Chondrocyte (in vitro differentiated cells): ENCODE data around the gene APBB2. TPM values are rescaled to one million over a fixed set of nuclear protein-coding genes. Genes with fewer than 3 reads are reported as not detected.

Experiments
- DNase-seq: peaks from one replicate; pipeline ENCODE4 v3.0.0; 2021; ENCODE audit warnings: mixed read lengths, low spot score
- H3K27ac Mint-ChIP-seq: one replicate; pipeline ENCODE4 v1.8.0; 2021; ENCODE audit warnings: mild to moderate bottlenecking, moderate library complexity, mixed read lengths; ENCODE audit not compliant: unreplicated experiment
- H3K27me3 Mint-ChIP-seq: 2 replicates; pipeline ENCODE4 v1.8.0; 2021; ENCODE audit warnings: low read depth, mixed read lengths
- H3K36me3 Mint-ChIP-seq: 2 replicates; pipeline ENCODE4 v1.8.0; 2021; ENCODE audit warnings: low read depth, mixed read lengths
- H3K4me1 Mint-ChIP-seq: 2 replicates; pipeline ENCODE4 v1.8.0; 2021; ENCODE audit warnings: low read depth, mild to moderate bottlenecking, mixed read lengths
- H3K4me3 Mint-ChIP-seq: one replicate; pipeline ENCODE4 v1.8.0; 2021; ENCODE audit warnings: mild to moderate bottlenecking, moderate library complexity, mixed read lengths; ENCODE audit not compliant: unreplicated experiment
- H3K9me3 Mint-ChIP-seq: 2 replicates; pipeline ENCODE4 v1.8.0; 2021; ENCODE audit warnings: low read depth, mixed read lengths
- CTCF ChIP-seq: fragments of 200-600 bp; sonication (generic); IDR thresholded peaks from 2 replicates; pipeline ENCODE4 v1.5.0; 2021; ENCODE audit warnings: antibody characterized with exemption, mild to moderate bottlenecking, moderate library complexity
- total RNA-seq: library from RNA; stranded (reverse); gene quantifications from 3 replicates; pipeline ENCODE4 v1.2.1, GENCODE V29; 2021

The APBB2 gene
- total RNA-seq, 1 donor from 2014 or later: 119 TPM

GRCh38 chr4:41133454-41134018 lies 80.8 kb downstream of the APBB2 start:
- Mint-ChIP-seq H3K4me1 (peaks cover 71% of the 10 kb centered on the region), H3K27ac (peak overlapping the region; percentile 65)

GRCh38 chr4:41132055-41132683 lies 82.2 kb downstream of the APBB2 start:
- Mint-ChIP-seq H3K4me1 (peaks cover 73% of the 10 kb centered on the region), H3K27ac (peak overlapping the region; percentile 38), H3K9me3 (peaks cover under 1% of the 10 kb centered on the region), H3K4me3 (no peak overlapping the region), H3K36me3 (peaks cover 2% of the 10 kb centered on the region), H3K27me3 (no peaks in the 10 kb centered on the region)
- no peak for TF ChIP-seq CTCF
- DNase-seq: no peak

More at GRCh38 chr4:41133454-41134018, 80.8 kb downstream of the APBB2 start:
- Mint-ChIP-seq H3K36me3 (no peaks in the 10 kb centered on the region), H3K4me3 (no peak overlapping the region), H3K27me3 (no peaks in the 10 kb centered on the region), H3K9me3 (peaks cover 6% of the 10 kb centered on the region)
- no peak for TF ChIP-seq CTCF
- no peak for DNase-seq

GRCh38 chr4:41129936-41130440 lies 84.4 kb downstream of the APBB2 start:
- peaks cover 2% of the 10 kb centered on the region for H3K36me3 Mint-ChIP-seq
- H3K27me3 Mint-ChIP-seq: no peaks in the 10 kb centered on the region
- H3K4me3 Mint-ChIP-seq: no peak overlapping the region
- H3K4me1 Mint-ChIP-seq: peaks cover 76% of the 10 kb centered on the region
- TF ChIP-seq CTCF: no peak
- peak overlapping the region; percentile 42 for H3K27ac Mint-ChIP-seq
- H3K9me3 Mint-ChIP-seq: peaks cover 4% of the 10 kb centered on the region
- DNase-seq: no peak

- no peak overlapping the region for H3K4me3 Mint-ChIP-seq
- peaks cover 2% of the 10 kb centered on the region for H3K36me3 Mint-ChIP-seq
- TF ChIP-seq CTCF: no peak
- no peak for DNase-seq
- peaks cover 76% of the 10 kb centered on the region for H3K4me1 Mint-ChIP-seq
- H3K9me3 Mint-ChIP-seq: peaks cover 6% of the 10 kb centered on the region
- peak overlapping the region; percentile 24 for H3K27ac Mint-ChIP-seq
- no peaks in the 10 kb centered on the region for H3K27me3 Mint-ChIP-seq
Observed at GRCh38 chr4:41129128-41129754, 85.1 kb downstream of the APBB2 start.

GRCh38 chr4:41125558-41126311 lies 88.6 kb downstream of the APBB2 start:
- DNase-seq: no peak
- Mint-ChIP-seq H3K27ac (peak overlapping the region; percentile 83), H3K27me3 (no peaks in the 10 kb centered on the region), H3K4me1 (peaks cover 74% of the 10 kb centered on the region), H3K4me3 (no peak overlapping the region), H3K36me3 (peaks cover 4% of the 10 kb centered on the region), H3K9me3 (peaks cover 6% of the 10 kb centered on the region)
- TF ChIP-seq CTCF: no peak
